A172 (cell line): ENCODE data around the gene ELFN2. TPM values are rescaled to one million over a fixed set of nuclear protein-coding genes. Genes with fewer than 3 reads are reported as not detected.

ENCODE experiments used
- DNase-seq: peaks from one replicate; pipeline ENCODE4 v3.0.0-alpha.2; 2015; ENCODE audit warnings: low spot score
- total RNA-seq: library from RNA; depleted of rRNA; stranded (reverse); fragments of >200 nt; shearing (Covaris generic); gene quantifications from 2 replicates; pipeline ENCODE4 v1.2.3, GENCODE V29; 2014

The ELFN2 gene
- total RNA-seq, 1 experiment from 2014 or later = 0.93 TPM

GRCh38 chr22:37384691-37385090 lies 42.6 kb downstream of the ELFN2 start:
- DNase-seq = no peak

- DNase-seq = no peak
Measured at GRCh38 chr22:37383341-37383740, 43.9 kb downstream of the ELFN2 start.

GRCh38 chr22:37381489-37381888 lies 45.8 kb downstream of the ELFN2 start:
- no peak for DNase-seq

- DNase-seq = no peak
Measured at GRCh38 chr22:37379722-37380121, 47.6 kb downstream of the ELFN2 start.

GRCh38 chr22:37379085-37379484 lies 48.2 kb downstream of the ELFN2 start:
- no peak for DNase-seq

GRCh38 chr22:37378642-37379058 lies 48.6 kb downstream of the ELFN2 start:
- peak; percentile 35 for DNase-seq

- no peak for DNase-seq
Measured at GRCh38 chr22:37377927-37378326, 49.4 kb downstream of the ELFN2 start.

- no peak for DNase-seq
Measured at GRCh38 chr22:37377138-37377537, 50.1 kb downstream of the ELFN2 start.

- DNase-seq = no peak
Measured at GRCh38 chr22:37376643-37377042, 50.6 kb downstream of the ELFN2 start.

GRCh38 chr22:37375801-37376200 lies 51.5 kb downstream of the ELFN2 start:
- DNase-seq = no peak

GRCh38 chr22:37374571-37374970 lies 52.7 kb downstream of the ELFN2 start:
- DNase-seq = no peak

GRCh38 chr22:37373451-37373850 lies 53.8 kb downstream of the ELFN2 start:
- DNase-seq = no peak

- DNase-seq = no peak
Measured at GRCh38 chr22:37371911-37372310, 55.4 kb downstream of the ELFN2 start.

- no peak for DNase-seq
Measured at GRCh38 chr22:37371491-37371890, 55.8 kb downstream of the ELFN2 start.

GRCh38 chr22:37370306-37370979 lies 56.8 kb downstream of the ELFN2 start:
- DNase-seq = no peak

GRCh38 chr22:37369483-37369882 lies 57.8 kb downstream of the ELFN2 start:
- DNase-seq = no peak

GRCh38 chr22:37368058-37368457 lies 59.2 kb downstream of the ELFN2 start:
- no peak for DNase-seq

GRCh38 chr22:37366601-37367000 lies 60.7 kb downstream of the ELFN2 start:
- DNase-seq = no peak

- DNase-seq = no peak
Measured at GRCh38 chr22:37365950-37366349, 61.3 kb downstream of the ELFN2 start.

GRCh38 chr22:37363261-37363992 lies 63.9 kb downstream of the ELFN2 start:
- no peak for DNase-seq

- DNase-seq = no peak
Measured at GRCh38 chr22:37362621-37363020, 64.7 kb downstream of the ELFN2 start.

- no peak for DNase-seq
Measured at GRCh38 chr22:37358917-37359316, 68.4 kb downstream of the ELFN2 start.

GRCh38 chr22:37358386-37358785 lies 68.9 kb downstream of the ELFN2 start:
- DNase-seq = no peak
